ENCODE results near the gene CACNB1. TPM values are rescaled to one million over a fixed set of nuclear protein-coding genes. Genes with fewer than 3 reads are reported as not detected.

CACNB1 gene
- total RNA-seq, 4 donors from 2014 or later = 3.6 to 7.9 (median 5.9) TPM

DNA sequence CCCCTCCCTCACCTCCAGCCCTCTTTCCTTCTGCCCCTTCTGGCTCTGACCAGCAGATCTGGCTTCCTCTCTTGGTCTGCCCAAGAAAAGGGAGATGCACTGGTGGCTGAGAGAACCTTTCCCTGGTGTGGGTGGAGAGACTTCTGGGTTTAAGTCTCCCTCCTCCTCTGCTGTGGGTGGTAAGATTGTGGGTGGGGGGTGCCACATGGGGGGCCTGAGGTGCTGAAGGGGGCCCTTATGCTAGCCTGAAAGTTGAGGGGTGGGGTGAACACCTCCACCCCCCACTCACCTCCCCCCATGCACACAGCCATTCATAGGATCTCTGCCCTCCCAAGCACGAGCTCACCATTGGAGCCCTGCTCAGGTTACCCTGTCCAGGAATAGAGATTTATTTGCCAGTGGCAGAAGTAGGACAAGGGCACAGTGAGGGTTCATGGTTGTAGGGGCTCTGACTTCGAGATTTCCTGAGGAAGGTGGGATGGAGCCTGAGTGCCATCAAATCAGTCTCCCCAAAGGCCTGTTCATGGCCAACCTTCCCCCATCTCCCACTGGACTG is 30.0 kb upstream of the CACNB1 start:
- Histone ChIP-seq H3K36me3 (no peaks in the 10 kb centered on the region), H3K4me3 (no peak overlapping the region), H3K9me3 (no peaks in the 10 kb centered on the region), H3K4me1 (peaks cover 0 to 36% (median 24%) of the 10 kb centered on the region in 3 donors), H3K27ac (no peak overlapping the region), H3K27me3 (peaks cover 90% of the 10 kb centered on the region)
- ATAC-seq = no peak
- TF ChIP-seq CTCF (IDR thresholded peaks at IDR 0.05) (no peak), EP300 (IDR thresholded peaks at IDR 0.05) (no peak), POLR2AphosphoS5 (IDR thresholded peaks at IDR 0.05) (no peak), POLR2A (IDR thresholded peaks at IDR 0.05) (no peak)
- 60 to 88% methylated on average over 1 of the region's 2 CpGs for WGBS, 2 donors (ENCODE audit: low coverage in 1 of 2)

- WGBS, 2 donors (ENCODE audit: low coverage in 1 of 2) = 12 to 18% methylated on average over 7 to 13 of the region's 24 CpGs
- Histone ChIP-seq H3K36me3 (no peaks in the 10 kb centered on the region), H3K4me3 (peak overlapping the region; percentile 15 to 54), H3K9me3 (no peaks in the 10 kb centered on the region), H3K27ac (no peak overlapping the region), H3K27me3 (peaks cover 77% of the 10 kb centered on the region), H3K4me1 (peaks cover 0 to 23% (median 18%) of the 10 kb centered on the region in 3 donors)
- ATAC-seq = peak; percentile 68
- TF ChIP-seq POLR2A (IDR thresholded peaks at IDR 0.05) (no peak), EP300 (IDR thresholded peaks at IDR 0.05) (no peak), POLR2AphosphoS5 (IDR thresholded peaks at IDR 0.05) (no peak), CTCF (IDR thresholded peaks at IDR 0.05) (no peak)
Observed at GRCh38 chr17:39225959-39226683, 28.7 kb upstream of the CACNB1 start.

DNA sequence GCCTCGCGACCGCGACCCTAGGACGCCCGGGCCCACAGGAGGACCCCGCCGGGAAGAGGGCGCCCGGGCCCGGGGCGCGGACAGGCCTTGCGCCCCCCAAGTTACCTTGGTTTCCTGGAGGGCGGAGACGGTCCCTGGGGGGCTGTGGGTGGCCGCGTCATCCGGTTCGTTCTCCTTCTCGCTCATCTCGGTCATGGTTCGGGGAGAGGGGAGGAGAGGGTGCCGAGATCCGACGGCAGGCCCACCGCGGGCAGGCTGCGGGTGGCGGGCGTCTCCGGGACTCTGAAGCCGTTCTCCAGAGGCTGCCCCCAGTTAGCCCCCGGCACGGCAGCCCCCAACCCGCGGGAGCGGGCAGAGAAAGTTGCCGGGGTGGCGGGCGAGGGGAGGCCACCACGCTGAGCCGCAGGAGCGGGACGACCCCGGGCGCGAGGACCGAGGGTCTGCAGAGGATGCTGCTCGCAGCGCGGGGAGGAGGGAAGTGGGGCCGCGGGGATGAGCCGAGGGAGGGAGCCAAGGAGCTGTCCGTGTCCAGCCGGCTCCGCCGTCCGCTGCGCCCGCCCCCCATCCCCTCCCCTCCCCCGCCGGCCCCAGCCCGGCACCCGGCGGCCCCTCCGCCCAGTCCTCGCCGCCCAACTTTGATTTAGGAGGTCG is 28.0 kb upstream of the CACNB1 start, which contains the start of gene STAC2:
STAC2 (minus strand) TSS at position 638 of the 651 bp plus-strand sequence; CDS start at position 195, 443 bp downstream.
- Histone ChIP-seq H3K36me3 (no peaks in the 10 kb centered on the region), H3K9me3 (no peaks in the 10 kb centered on the region), H3K27ac (no peak within 1 kb of the TSS), H3K27me3 (peaks cover 70% of the 10 kb centered on the region), H3K4me1 (peaks cover 0 to 23% (median 18%) of the 10 kb centered on the region in 3 donors), H3K4me3 (peak within 1 kb of the TSS; percentile 15 to 54)
- no peak for ATAC-seq
- no peak for TF ChIP-seq POLR2A (IDR thresholded peaks at IDR 0.05)
- TF ChIP-seq CTCF (IDR thresholded peaks at IDR 0.05) = no peak
- no peak for TF ChIP-seq POLR2AphosphoS5 (IDR thresholded peaks at IDR 0.05)
- TF ChIP-seq EP300 (IDR thresholded peaks at IDR 0.05) = no peak
- WGBS, 2 donors (ENCODE audit: low coverage in 1 of 2) = no CpG with 5 or more reads among the region's 71 CpGs

GRCh38 chr17:39224778-39225307 is 27.4 kb upstream of the CACNB1 start:
- H3K4me3 ChIP-seq = peak overlapping the region in 1 of 2 donors; percentile 54
- H3K4me1 ChIP-seq = peaks cover 0 to 23% (median 18%) of the 10 kb centered on the region in 3 donors
- no CpG with 5 or more reads among the region's 68 CpGs for WGBS, 2 donors (ENCODE audit: low coverage in 1 of 2)
- H3K27me3 ChIP-seq = peaks cover 65% of the 10 kb centered on the region
- H3K27ac ChIP-seq = no peak overlapping the region
- ATAC-seq = no peak
- TF ChIP-seq CTCF (IDR thresholded peaks at IDR 0.05) = peak in 1 of 4 experiments; percentile 3
- no peak for TF ChIP-seq POLR2AphosphoS5 (IDR thresholded peaks at IDR 0.05)
- H3K9me3 ChIP-seq = no peaks in the 10 kb centered on the region
- H3K36me3 ChIP-seq = no peaks in the 10 kb centered on the region

All from gastroesophageal sphincter (tissue), 4 donors.